H1 (cell line): ENCODE data around the gene PTCRA.

Experiments used
- ATF2 ChIP-seq: IDR thresholded peaks from 2 replicates; pipeline ENCODE4 v1.6.1; 2012; ENCODE audit warnings: low read length, inconsistent platforms
- CREB1 ChIP-seq: IDR thresholded peaks from 2 replicates; pipeline ENCODE4 v1.6.1; 2012; ENCODE audit warnings: inconsistent platforms
- EZH2 ChIP-seq: fragments of 200-600 bp; sonication (generic); IDR thresholded peaks from 2 replicates; pipeline ENCODE4 v1.7.1; 2012; ENCODE audit warnings: low read depth, mild to moderate bottlenecking, moderate library complexity, low read length, inconsistent platforms; ENCODE audit not compliant: severe bottlenecking
- GABPA ChIP-seq: IDR thresholded peaks from 2 replicates; pipeline ENCODE4 v1.6.1; 2011; ENCODE audit warnings: mild to moderate bottlenecking, low read length, moderate library complexity, borderline replicate concordance; ENCODE audit not compliant: insufficient read depth
- GTF2F1 ChIP-seq: IDR thresholded peaks from 2 replicates; pipeline ENCODE4 v1.6.1; 2012; ENCODE audit warnings: low read depth, low read length, improper control_type of control experiment, borderline replicate concordance
- HDAC2 ChIP-seq, 2 experiments: fragments of 300-600 bp in 1 of 2; sonication (generic) in 1 of 2; IDR thresholded peaks; 2 replicates each; pipeline ENCODE4 v1.6.1; 2011 to 2012; ENCODE audit warnings: low read depth in 2 of 2, low read length in 2 of 2, mild to moderate bottlenecking in 2 of 2, moderate library complexity in 2 of 2, borderline replicate concordance in 1 of 2, inconsistent platforms in 1 of 2
- JUND ChIP-seq: IDR thresholded peaks from 2 replicates; pipeline ENCODE4 v1.6.1; 2011; ENCODE audit warnings: mild to moderate bottlenecking, improper control_type of control experiment, low read length
- KDM1A ChIP-seq: fragments of 200-600, 300-600 bp; sonication (generic); IDR thresholded peaks from 2 replicates; pipeline ENCODE4 v1.7.1; 2016; ENCODE audit warnings: mild to moderate bottlenecking, low read length, borderline replicate concordance
- POLR2A ChIP-seq, 2 experiments: IDR thresholded peaks; 1 replicate in 1 of 2; 2 replicates in 1 of 2; pipeline ENCODE4 v1.6.1; 2011; ENCODE audit warnings: low read depth in 2 of 2, low read length in 2 of 2, mild to moderate bottlenecking in 2 of 2; ENCODE audit errors: control extremely low read depth in 1 of 2
- POLR2AphosphoS5 ChIP-seq: IDR thresholded peaks from 2 replicates; pipeline ENCODE4 v1.6.1; 2011; ENCODE audit warnings: low read depth, low read length
- SUZ12 ChIP-seq: fragments of 200-600 bp; sonication (generic); IDR thresholded peaks from 2 replicates; pipeline ENCODE4 v1.6.1; 2012; ENCODE audit warnings: mild to moderate bottlenecking, inconsistent platforms, low read length, moderate library complexity, mixed read lengths
- YY1 ChIP-seq: IDR thresholded peaks from 2 replicates; pipeline ENCODE4 v1.6.1; 2011; ENCODE audit warnings: low read depth, mild to moderate bottlenecking, low read length
- TF ChIP-seq, protein P1 (sequence below), 3 experiments: IDR thresholded peaks; 1 replicate in 2 of 3; 2 replicates in 1 of 3; pipeline versions ENCODE4 v1.5.1 to v1.6.1; 2011; ENCODE audit warnings: low read length in 3 of 3, mild to moderate bottlenecking in 3 of 3, inconsistent platforms in 2 of 3, low read depth in 1 of 3, moderate library complexity in 1 of 3; ENCODE audit not compliant: insufficient read depth in 1 of 3; ENCODE audit errors: control extremely low read depth in 1 of 3
- TF ChIP-seq, protein P2 (sequence below): IDR thresholded peaks from 2 replicates; pipeline ENCODE4 v1.6.1; 2011; ENCODE audit warnings: low read length, improper control_type of control experiment

- TF ChIP-seq GTF2F1 (no peak), POLR2A (IDR thresholded peaks at IDR 0.05; ENCODE audit: control extremely low read depth in 1 of 2, low read depth in 2 of 2, low read length in 2 of 2) (no peak), KDM1A (no peak), HDAC2 (IDR thresholded peaks at IDR 0.05; ENCODE audit: borderline replicate concordance in 1 of 2, low read depth in 2 of 2, low read length in 2 of 2) (no peak), CREB1 (no peak), JUND (no peak), EZH2 (no peak), ATF2 (no peak), POLR2AphosphoS5 (no peak), SUZ12 (no peak), GABPA (no peak), YY1 (no peak)
- TF ChIP-seq, protein P1, sequence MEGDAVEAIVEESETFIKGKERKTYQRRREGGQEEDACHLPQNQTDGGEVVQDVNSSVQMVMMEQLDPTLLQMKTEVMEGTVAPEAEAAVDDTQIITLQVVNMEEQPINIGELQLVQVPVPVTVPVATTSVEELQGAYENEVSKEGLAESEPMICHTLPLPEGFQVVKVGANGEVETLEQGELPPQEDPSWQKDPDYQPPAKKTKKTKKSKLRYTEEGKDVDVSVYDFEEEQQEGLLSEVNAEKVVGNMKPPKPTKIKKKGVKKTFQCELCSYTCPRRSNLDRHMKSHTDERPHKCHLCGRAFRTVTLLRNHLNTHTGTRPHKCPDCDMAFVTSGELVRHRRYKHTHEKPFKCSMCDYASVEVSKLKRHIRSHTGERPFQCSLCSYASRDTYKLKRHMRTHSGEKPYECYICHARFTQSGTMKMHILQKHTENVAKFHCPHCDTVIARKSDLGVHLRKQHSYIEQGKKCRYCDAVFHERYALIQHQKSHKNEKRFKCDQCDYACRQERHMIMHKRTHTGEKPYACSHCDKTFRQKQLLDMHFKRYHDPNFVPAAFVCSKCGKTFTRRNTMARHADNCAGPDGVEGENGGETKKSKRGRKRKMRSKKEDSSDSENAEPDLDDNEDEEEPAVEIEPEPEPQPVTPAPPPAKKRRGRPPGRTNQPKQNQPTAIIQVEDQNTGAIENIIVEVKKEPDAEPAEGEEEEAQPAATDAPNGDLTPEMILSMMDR (IDR thresholded peaks at IDR 0.05; ENCODE audit: control extremely low read depth in 1 of 3, insufficient read depth in 1 of 3, low read depth in 1 of 3, low read length in 3 of 3): no peak
- TF ChIP-seq, protein P2, sequence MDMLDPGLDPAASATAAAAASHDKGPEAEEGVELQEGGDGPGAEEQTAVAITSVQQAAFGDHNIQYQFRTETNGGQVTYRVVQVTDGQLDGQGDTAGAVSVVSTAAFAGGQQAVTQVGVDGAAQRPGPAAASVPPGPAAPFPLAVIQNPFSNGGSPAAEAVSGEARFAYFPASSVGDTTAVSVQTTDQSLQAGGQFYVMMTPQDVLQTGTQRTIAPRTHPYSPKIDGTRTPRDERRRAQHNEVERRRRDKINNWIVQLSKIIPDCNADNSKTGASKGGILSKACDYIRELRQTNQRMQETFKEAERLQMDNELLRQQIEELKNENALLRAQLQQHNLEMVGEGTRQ: no peak
Measured at GRCh38 chr6:42962502-42963178, 46.8 kb downstream of the PTCRA start.
